Measurements from ENCODE around the gene SPHK1.

Gene SPHK1

GRCh38 chr17:76408037-76408849, 23.8 kb downstream of the SPHK1 start:
- Histone ChIP-seq H3K4me3 (ENCODE audit: low read length) (no peak overlapping the region), H3K27me3 (ENCODE audit: control insufficient read depth, insufficient read depth, low read length) (no peaks in the 10 kb centered on the region), H3K36me3 (ENCODE audit: control insufficient read depth, insufficient read depth, low read length) (no peaks in the 10 kb centered on the region), H3K9me3 (ENCODE audit: control insufficient read depth, insufficient read depth, low read length) (no peaks in the 10 kb centered on the region), H3K27ac (ENCODE audit: low read length) (no peak overlapping the region), H3K4me1 (ENCODE audit: control insufficient read depth, insufficient read depth, low read length) (no peaks in the 10 kb centered on the region)
- no CpG with 5 or more reads among the region's 12 CpGs for WGBS (ENCODE audit: insufficient coverage, insufficient read length)
- DNase-seq (ENCODE audit: low read depth, low spot score) = no peak

GRCh38 chr17:76410328-76410965, 26.0 kb downstream of the SPHK1 start:
- H3K4me1 ChIP-seq (ENCODE audit: control insufficient read depth, insufficient read depth, low read length) = 0 out of 2 replicates have a peak, but pooled peaks cover 3% of the 10 kb centered on the region
- H3K4me3 ChIP-seq (ENCODE audit: low read length) = no peak overlapping the region
- no peaks in the 10 kb centered on the region for H3K27me3 ChIP-seq (ENCODE audit: control insufficient read depth, insufficient read depth, low read length)
- no peak for DNase-seq (ENCODE audit: low read depth, low spot score)
- H3K9me3 ChIP-seq (ENCODE audit: control insufficient read depth, insufficient read depth, low read length) = no peaks in the 10 kb centered on the region
- no peaks in the 10 kb centered on the region for H3K36me3 ChIP-seq (ENCODE audit: control insufficient read depth, insufficient read depth, low read length)
- H3K27ac ChIP-seq (ENCODE audit: low read length) = no peak overlapping the region
- WGBS (ENCODE audit: insufficient coverage, insufficient read length) = no CpG with 5 or more reads among the region's 15 CpGs

DNA sequence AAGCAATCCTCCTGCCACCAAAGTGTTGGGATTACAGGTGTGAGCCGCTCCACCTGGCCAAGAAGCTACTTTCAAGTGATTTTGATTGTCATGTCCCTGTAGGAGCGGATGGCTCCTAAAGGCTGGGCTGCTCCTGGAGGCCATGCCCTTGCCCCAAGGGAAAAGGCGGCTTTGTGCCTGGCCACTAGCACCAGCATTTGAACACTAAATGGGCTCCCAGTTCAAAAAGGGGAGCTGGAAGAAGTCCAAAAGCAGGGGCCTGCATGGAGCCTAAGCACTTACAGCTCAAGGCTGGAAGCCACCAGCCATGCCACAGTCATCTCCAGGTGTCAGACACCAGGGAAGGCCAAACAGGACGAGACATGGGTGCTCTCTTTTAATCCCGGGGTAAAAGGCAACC, 26.8 kb downstream of the SPHK1 start:
- DNase-seq (ENCODE audit: low read depth, low spot score) = no peak
- Histone ChIP-seq H3K27ac (ENCODE audit: low read length) (no peak overlapping the region), H3K4me1 (ENCODE audit: control insufficient read depth, insufficient read depth, low read length) (0 out of 2 replicates have a peak, but pooled peaks cover 3% of the 10 kb centered on the region), H3K9me3 (ENCODE audit: control insufficient read depth, insufficient read depth, low read length) (no peaks in the 10 kb centered on the region), H3K36me3 (ENCODE audit: control insufficient read depth, insufficient read depth, low read length) (no peaks in the 10 kb centered on the region), H3K27me3 (ENCODE audit: control insufficient read depth, insufficient read depth, low read length) (no peaks in the 10 kb centered on the region), H3K4me3 (ENCODE audit: low read length) (no peak overlapping the region)
- no CpG with 5 or more reads among the region's 5 CpGs for WGBS (ENCODE audit: insufficient coverage, insufficient read length)

DNA sequence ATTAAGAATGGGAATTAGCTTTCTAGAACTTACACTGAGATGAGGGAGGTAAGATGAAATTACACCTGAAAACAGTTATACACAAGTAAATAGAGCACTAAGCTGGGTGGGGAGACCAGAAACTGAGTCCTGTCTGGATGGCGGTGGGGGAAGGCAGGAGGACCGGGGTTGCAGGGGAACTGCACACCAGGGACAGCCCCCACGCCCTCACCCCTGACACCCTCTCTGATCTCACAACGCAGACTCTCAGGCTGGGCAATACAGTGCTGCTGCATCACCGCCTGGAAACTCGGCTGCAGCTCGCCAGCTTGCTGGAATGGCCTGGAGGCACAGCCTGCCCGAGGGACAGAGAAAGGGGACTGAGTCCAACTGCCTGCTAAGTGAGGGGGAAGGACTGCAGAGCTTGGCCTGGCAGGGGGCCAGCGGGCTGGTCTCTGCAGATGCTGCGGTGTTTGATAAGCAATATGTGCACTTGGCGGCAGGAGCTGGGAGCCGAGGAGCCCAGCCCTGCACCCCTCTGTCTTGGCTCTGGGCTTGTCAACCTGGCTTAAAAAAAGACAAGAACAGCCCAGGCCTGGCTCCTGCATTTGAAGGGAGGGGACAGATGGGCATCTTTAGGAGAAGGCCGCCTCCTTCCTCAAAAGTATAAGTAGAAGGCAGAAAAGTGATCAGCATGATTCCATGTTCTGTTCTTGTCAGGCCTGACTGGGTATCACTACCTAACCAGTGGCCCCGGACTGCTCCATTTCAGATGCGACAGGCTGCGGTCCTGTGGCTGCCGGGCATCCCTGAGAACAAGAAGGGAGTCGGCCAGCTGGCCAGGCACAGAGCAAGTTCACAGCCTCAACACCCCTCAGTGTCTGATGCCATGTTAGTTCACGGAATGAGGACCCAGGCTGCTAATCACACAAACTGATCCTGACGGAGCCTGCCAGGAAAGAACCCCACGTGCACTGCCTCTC, 30.2 kb downstream of the SPHK1 start:
- no peaks in the 10 kb centered on the region for H3K9me3 ChIP-seq (ENCODE audit: control insufficient read depth, insufficient read depth, low read length)
- no peaks in the 10 kb centered on the region for H3K36me3 ChIP-seq (ENCODE audit: control insufficient read depth, insufficient read depth, low read length)
- WGBS (ENCODE audit: insufficient coverage, insufficient read length) = no CpG with 5 or more reads among the region's 21 CpGs
- H3K4me1 ChIP-seq (ENCODE audit: control insufficient read depth, insufficient read depth, low read length) = 0 out of 2 replicates have a peak, but pooled peaks cover 3% of the 10 kb centered on the region
- DNase-seq (ENCODE audit: low read depth, low spot score) = no peak
- H3K27me3 ChIP-seq (ENCODE audit: control insufficient read depth, insufficient read depth, low read length) = no peaks in the 10 kb centered on the region
- H3K4me3 ChIP-seq (ENCODE audit: low read length) = no peak overlapping the region
- H3K27ac ChIP-seq (ENCODE audit: low read length) = no peak overlapping the region

- no peaks in the 10 kb centered on the region for H3K9me3 ChIP-seq (ENCODE audit: control insufficient read depth, insufficient read depth, low read length)
- no CpG with 5 or more reads among the region's 15 CpGs for WGBS (ENCODE audit: insufficient coverage, insufficient read length)
- H3K4me1 ChIP-seq (ENCODE audit: control insufficient read depth, insufficient read depth, low read length) = 0 out of 2 replicates have a peak, but pooled peaks cover 4% of the 10 kb centered on the region
- H3K36me3 ChIP-seq (ENCODE audit: control insufficient read depth, insufficient read depth, low read length) = no peaks in the 10 kb centered on the region
- no peak overlapping the region for H3K4me3 ChIP-seq (ENCODE audit: low read length)
- H3K27ac ChIP-seq (ENCODE audit: low read length) = no peak overlapping the region
- no peaks in the 10 kb centered on the region for H3K27me3 ChIP-seq (ENCODE audit: control insufficient read depth, insufficient read depth, low read length)
- DNase-seq (ENCODE audit: low read depth, low spot score) = no peak
Observed at GRCh38 chr17:76415786-76416185, 31.4 kb downstream of the SPHK1 start.

DNA sequence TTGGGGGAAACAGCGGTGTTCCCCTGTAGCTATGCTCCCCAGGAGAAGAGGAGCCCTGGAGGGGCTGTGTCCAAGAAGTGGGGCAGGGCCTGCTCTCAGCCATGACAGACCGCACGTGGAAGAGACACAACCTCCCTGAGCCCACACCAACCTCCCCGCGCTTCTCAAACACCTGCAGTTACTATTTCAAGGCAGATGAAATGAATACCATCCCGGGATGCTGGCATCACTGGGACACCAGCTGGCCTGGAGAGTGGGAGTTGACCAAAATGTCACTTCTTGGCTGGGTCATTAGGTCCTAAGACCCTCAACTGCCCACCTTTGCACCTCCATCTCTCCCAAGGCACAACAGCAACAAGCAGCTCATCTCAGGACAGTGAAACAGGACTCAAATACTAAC, 32.0 kb downstream of the SPHK1 start:
- Histone ChIP-seq H3K4me3 (ENCODE audit: low read length) (no peak overlapping the region), H3K36me3 (ENCODE audit: control insufficient read depth, insufficient read depth, low read length) (no peaks in the 10 kb centered on the region), H3K27ac (ENCODE audit: low read length) (no peak overlapping the region), H3K9me3 (ENCODE audit: control insufficient read depth, insufficient read depth, low read length) (no peaks in the 10 kb centered on the region), H3K27me3 (ENCODE audit: control insufficient read depth, insufficient read depth, low read length) (no peaks in the 10 kb centered on the region), H3K4me1 (ENCODE audit: control insufficient read depth, insufficient read depth, low read length) (0 out of 2 replicates have a peak, but pooled peaks cover 4% of the 10 kb centered on the region)
- DNase-seq (ENCODE audit: low read depth, low spot score) = no peak
- no CpG with 5 or more reads among the region's 6 CpGs for WGBS (ENCODE audit: insufficient coverage, insufficient read length)

DNA sequence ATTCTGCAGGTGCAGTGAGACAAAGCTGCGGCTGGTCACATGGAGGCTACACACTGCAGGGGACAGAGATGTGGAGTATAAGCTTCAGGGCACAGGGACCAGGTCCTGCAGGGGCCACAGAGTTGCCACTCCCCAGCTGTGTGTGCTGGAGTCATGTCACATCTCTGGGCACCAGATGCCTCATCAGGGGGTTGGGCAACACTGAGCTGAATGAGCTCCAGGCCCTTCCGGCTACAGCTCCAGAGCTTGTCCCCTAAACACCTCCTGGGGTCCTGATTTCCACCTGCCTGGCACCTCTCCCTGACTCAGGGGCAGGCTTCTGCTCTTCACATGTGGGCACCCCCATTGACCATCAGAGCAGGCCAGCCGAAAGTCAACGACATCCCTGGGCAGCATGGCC, 32.5 kb downstream of the SPHK1 start:
- Histone ChIP-seq H3K27me3 (ENCODE audit: control insufficient read depth, insufficient read depth, low read length) (no peaks in the 10 kb centered on the region), H3K36me3 (ENCODE audit: control insufficient read depth, insufficient read depth, low read length) (no peaks in the 10 kb centered on the region), H3K9me3 (ENCODE audit: control insufficient read depth, insufficient read depth, low read length) (no peaks in the 10 kb centered on the region), H3K4me3 (ENCODE audit: low read length) (no peak overlapping the region), H3K27ac (ENCODE audit: low read length) (no peak overlapping the region), H3K4me1 (ENCODE audit: control insufficient read depth, insufficient read depth, low read length) (0 out of 2 replicates have a peak, but pooled peaks cover 4% of the 10 kb centered on the region)
- no CpG with 5 or more reads among the region's 4 CpGs for WGBS (ENCODE audit: insufficient coverage, insufficient read length)
- no peak for DNase-seq (ENCODE audit: low read depth, low spot score)

DNA sequence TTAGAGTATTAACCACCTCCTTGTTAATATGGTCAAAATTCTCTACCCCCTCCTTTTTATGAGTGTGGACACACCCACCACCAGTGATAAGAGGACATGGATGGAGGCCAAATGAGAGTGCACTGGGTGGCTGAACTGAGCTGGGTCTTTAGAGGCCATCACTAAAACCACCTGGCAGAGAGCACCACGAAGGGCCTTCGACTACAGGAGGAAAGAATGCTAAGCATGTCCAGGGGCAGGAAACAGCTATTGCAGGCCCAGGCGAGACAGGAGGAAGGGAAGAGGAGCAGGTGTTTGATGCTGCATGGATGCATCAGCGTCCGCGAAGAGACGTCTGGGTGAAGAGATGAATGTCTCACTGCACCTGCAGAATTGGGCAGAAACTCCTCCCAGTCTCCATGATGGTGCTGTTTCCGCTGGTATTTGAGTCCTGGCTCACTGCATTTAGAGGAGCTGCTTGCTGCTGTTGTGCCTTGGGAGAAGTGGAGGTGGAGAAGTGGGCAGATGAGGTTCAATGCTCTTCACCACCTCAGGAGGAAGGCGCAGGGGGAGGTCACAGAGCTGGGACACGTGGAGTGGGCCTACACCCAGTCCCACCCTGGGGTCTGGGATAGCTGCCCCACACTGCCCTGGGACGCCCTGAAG, 33.2 kb downstream of the SPHK1 start:
- no CpG with 5 or more reads among the region's 11 CpGs for WGBS (ENCODE audit: insufficient coverage, insufficient read length)
- Histone ChIP-seq H3K36me3 (ENCODE audit: control insufficient read depth, insufficient read depth, low read length) (no peaks in the 10 kb centered on the region), H3K27me3 (ENCODE audit: control insufficient read depth, insufficient read depth, low read length) (no peaks in the 10 kb centered on the region), H3K4me1 (ENCODE audit: control insufficient read depth, insufficient read depth, low read length) (0 out of 2 replicates have a peak, but pooled peaks cover 4% of the 10 kb centered on the region), H3K27ac (ENCODE audit: low read length) (no peak overlapping the region), H3K9me3 (ENCODE audit: control insufficient read depth, insufficient read depth, low read length) (no peaks in the 10 kb centered on the region), H3K4me3 (ENCODE audit: low read length) (no peak overlapping the region)
- no peak for DNase-seq (ENCODE audit: low read depth, low spot score)

DNA sequence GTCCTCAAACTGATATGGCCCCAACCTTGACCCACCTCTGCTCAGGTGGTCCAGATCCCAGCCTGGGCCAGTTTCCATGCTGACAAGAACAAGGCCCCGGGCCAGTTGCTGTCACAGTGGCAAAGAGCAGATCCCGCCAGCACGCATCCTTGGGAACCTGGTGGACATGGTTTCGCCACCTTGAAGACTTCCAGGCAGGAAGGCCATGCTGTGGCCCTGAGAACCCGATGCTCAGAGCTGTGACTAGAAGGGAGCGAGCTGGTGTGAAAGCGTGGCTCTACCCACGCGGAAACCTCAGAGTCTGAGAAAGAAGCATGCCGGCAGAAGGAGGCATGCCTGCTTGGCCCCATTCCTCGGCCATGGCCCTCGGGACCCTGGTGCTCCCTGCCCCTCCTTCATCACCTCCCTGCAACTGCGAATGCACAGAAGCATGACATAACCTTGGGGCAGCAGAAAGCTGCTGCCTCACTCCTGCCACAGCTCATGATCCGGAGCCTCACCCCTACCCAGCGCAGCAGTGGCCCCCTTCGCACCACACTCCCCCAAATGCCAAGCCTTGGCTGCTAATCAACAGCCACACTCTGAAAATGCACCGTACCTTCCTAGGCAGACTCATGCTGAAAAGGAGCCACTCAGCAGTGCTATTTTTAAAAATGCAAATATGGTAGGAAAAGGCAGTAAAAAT, 35.3 kb downstream of the SPHK1 start:
- Histone ChIP-seq H3K27ac (ENCODE audit: low read length) (no peak overlapping the region), H3K27me3 (ENCODE audit: control insufficient read depth, insufficient read depth, low read length) (no peaks in the 10 kb centered on the region), H3K4me3 (ENCODE audit: low read length) (no peak overlapping the region), H3K4me1 (ENCODE audit: control insufficient read depth, insufficient read depth, low read length) (0 out of 2 replicates have a peak, but pooled peaks cover 1% of the 10 kb centered on the region), H3K36me3 (ENCODE audit: control insufficient read depth, insufficient read depth, low read length) (no peaks in the 10 kb centered on the region), H3K9me3 (ENCODE audit: control insufficient read depth, insufficient read depth, low read length) (no peaks in the 10 kb centered on the region)
- no peak for DNase-seq (ENCODE audit: low read depth, low spot score)
- WGBS (ENCODE audit: insufficient coverage, insufficient read length) = no CpG with 5 or more reads among the region's 17 CpGs

All from iPS DF 6.9 (cell line).